Stimulated activated CD8-positive, alpha-beta memory T cell treated with anti-CD3 and anti-CD28 coated beads, Interleukin-15, amount 100 ng/mL, for 48 hours (primary cell): Measurements from ENCODE around the gene PPM1L.

Experiments used
- DNase-seq, 2 donors: peaks; one replicate each; pipeline ENCODE4 v3.0.0-alpha.2; 2020; ENCODE audit warnings: low read depth in 2 of 2

Gene PPM1L

GRCh38 chr3:161100994-161101393, 345.0 kb downstream of the PPM1L start:
- DNase-seq: no peak

- DNase-seq: no peak
Observed at GRCh38 chr3:161101609-161102008, 345.6 kb downstream of the PPM1L start.

GRCh38 chr3:161103776-161104385, 347.9 kb downstream of the PPM1L start:
- DNase-seq: no peak

GRCh38 chr3:161104561-161105551, 348.8 kb downstream of the PPM1L start, which contains the start of gene B3GALNT1:
TSS of gene B3GALNT1 (minus strand) at chr3:161105349. CDS start at chr3:161086754, 18,595 bp downstream.
- peak; percentile 12 to 13 for DNase-seq

- no peak for DNase-seq
Observed at GRCh38 chr3:161107311-161107710, 351.3 kb downstream of the PPM1L start.

GRCh38 chr3:161108840-161109239, 352.8 kb downstream of the PPM1L start:
- no peak for DNase-seq

GRCh38 chr3:161117646-161118045, 361.6 kb downstream of the PPM1L start:
- no peak for DNase-seq

GRCh38 chr3:161126495-161126894, 370.5 kb downstream of the PPM1L start:
- DNase-seq: no peak
